GM18909 (cell line): ENCODE data around the gene PKD1L1.
"Not testable (repeated sequence)": the region's sequence is repeated elsewhere in the genome, so short reads cannot be mapped to it uniquely, and the experiment has no call there.

Experiments
- ATAC-seq: cut with Tn5 transposase; IDR thresholded peaks from one replicate; pipeline ENCODE4 v1.9.1; 2021; ENCODE audit warnings: mild to moderate bottlenecking; ENCODE audit not compliant: unreplicated experiment, poor library complexity

PKD1L1 gene

GRCh38 chr7:47948141-47948790 is at the start of gene PKD1L1:
TSS of gene PKD1L1 (minus strand) at chr7:47948466. CDS start at chr7:47948440, 26 bp downstream.
- ATAC-seq = no peak

- ATAC-seq = no peak
Measured at GRCh38 chr7:47992446-47992845, 44.2 kb upstream of the PKD1L1 start.

- ATAC-seq = peak; percentile 99
Measured at GRCh38 chr7:47991741-47992311, 43.6 kb upstream of the PKD1L1 start.

GRCh38 chr7:47991270-47991669 is 43.0 kb upstream of the PKD1L1 start:
- ATAC-seq = no peak

- no peak for ATAC-seq
Measured at GRCh38 chr7:47990592-47990991, 42.3 kb upstream of the PKD1L1 start.

GRCh38 chr7:47989607-47990400 is 41.5 kb upstream of the PKD1L1 start:
- not testable (repeated sequence) for ATAC-seq

GRCh38 chr7:47988496-47989386 is 40.5 kb upstream of the PKD1L1 start:
- no peak for ATAC-seq

GRCh38 chr7:47982610-47983009 is 34.3 kb upstream of the PKD1L1 start:
- ATAC-seq = no peak

GRCh38 chr7:47980648-47981047 is 32.4 kb upstream of the PKD1L1 start:
- ATAC-seq = not testable (repeated sequence)

- no peak for ATAC-seq
Measured at GRCh38 chr7:47979832-47980181, 31.5 kb upstream of the PKD1L1 start.

GRCh38 chr7:47979145-47979831 is 31.0 kb upstream of the PKD1L1 start, which contains the start of gene HUS1:
TSS of gene HUS1 (minus strand) at chr7:47979615. CDS start at chr7:47979519, 96 bp downstream.
- ATAC-seq = peak; percentile 100

- ATAC-seq = no peak
Measured at GRCh38 chr7:47978790-47979144, 30.5 kb upstream of the PKD1L1 start.

GRCh38 chr7:47973739-47974138 is 25.5 kb upstream of the PKD1L1 start:
- ATAC-seq = no peak

GRCh38 chr7:47970761-47971160 is 22.5 kb upstream of the PKD1L1 start:
- ATAC-seq = no peak

GRCh38 chr7:47968847-47969774 is 20.8 kb upstream of the PKD1L1 start:
- ATAC-seq = peak; percentile 89

- no peak for ATAC-seq
Measured at GRCh38 chr7:47967708-47968107, 19.4 kb upstream of the PKD1L1 start.

- ATAC-seq = no peak
Measured at GRCh38 chr7:47967123-47967522, 18.9 kb upstream of the PKD1L1 start.

- ATAC-seq = no peak
Measured at GRCh38 chr7:47965456-47965855, 17.2 kb upstream of the PKD1L1 start.

GRCh38 chr7:47962262-47962661 is 14.0 kb upstream of the PKD1L1 start:
- no peak for ATAC-seq
